Adrenal gland (tissue), 5 donors: Measurements from ENCODE around the gene CACNA1I.

Source experiments
- POLR2A ChIP-seq, 2 donors: fragments of 450-650 bp; IDR thresholded peaks; one replicate each; pipeline ENCODE4 v1.6.1; 2017; ENCODE audit warnings: antibody characterized with exemption in 2 of 2, mild to moderate bottlenecking in 2 of 2, moderate library complexity in 1 of 2
- TF ChIP-seq, protein P1 (sequence below), 6 experiments: fragments of 450-650 bp in 4 of 6; fragments of 200-600 bp in 2 of 6; sonication (generic) in 1 of 6; IDR thresholded peaks; 1 replicate in 5 of 6; 2 replicates in 1 of 6; pipeline versions ENCODE4 v1.5.1 to v1.8.0; 2016 to 2021; ENCODE audit warnings: antibody characterized with exemption in 6 of 6, mild to moderate bottlenecking in 2 of 6, moderate library complexity in 1 of 6
- donor health status: DM: no; HTN: no; CAD: no.

DNA sequence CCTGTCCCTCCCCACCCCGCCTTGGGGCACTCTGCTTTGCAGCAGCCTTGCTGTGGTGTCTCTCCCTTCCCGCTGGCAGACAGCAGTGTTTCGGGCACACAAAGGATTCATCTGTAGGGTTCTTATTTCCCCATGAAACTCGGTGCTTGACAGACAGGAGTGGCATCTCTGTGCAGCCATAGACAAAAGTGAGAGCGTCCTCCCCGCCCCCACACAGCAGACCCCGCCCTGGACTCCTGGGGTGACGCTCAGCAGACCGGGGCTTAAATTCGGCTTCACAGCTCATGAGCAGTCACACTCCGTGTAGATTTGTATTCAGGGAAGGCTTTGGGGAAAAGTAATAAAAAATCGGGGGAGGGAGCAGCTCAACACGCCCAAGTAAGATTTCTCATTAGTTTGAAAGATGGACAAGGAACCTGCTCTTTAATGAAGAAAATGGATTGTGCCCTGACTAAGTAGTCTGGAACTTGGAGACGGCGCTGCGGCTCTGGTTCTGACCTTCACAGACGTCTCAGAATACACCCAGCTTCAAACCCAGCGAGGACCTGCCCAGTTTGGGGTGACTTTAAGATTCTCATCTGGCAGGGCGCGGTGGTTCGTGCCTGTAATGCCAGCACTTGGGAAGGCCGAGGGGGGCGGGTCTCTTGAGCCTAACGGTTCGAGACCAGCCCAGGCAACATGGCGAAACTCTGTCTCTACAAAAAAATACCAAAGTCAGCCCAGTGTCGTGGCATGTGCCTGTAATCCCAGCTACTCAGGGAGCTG, 136.0 kb downstream of the CACNA1I start:
- TF ChIP-seq POLR2A (IDR thresholded peaks at IDR 0.05) = no peak
- TF ChIP-seq, protein P1, sequence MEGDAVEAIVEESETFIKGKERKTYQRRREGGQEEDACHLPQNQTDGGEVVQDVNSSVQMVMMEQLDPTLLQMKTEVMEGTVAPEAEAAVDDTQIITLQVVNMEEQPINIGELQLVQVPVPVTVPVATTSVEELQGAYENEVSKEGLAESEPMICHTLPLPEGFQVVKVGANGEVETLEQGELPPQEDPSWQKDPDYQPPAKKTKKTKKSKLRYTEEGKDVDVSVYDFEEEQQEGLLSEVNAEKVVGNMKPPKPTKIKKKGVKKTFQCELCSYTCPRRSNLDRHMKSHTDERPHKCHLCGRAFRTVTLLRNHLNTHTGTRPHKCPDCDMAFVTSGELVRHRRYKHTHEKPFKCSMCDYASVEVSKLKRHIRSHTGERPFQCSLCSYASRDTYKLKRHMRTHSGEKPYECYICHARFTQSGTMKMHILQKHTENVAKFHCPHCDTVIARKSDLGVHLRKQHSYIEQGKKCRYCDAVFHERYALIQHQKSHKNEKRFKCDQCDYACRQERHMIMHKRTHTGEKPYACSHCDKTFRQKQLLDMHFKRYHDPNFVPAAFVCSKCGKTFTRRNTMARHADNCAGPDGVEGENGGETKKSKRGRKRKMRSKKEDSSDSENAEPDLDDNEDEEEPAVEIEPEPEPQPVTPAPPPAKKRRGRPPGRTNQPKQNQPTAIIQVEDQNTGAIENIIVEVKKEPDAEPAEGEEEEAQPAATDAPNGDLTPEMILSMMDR (IDR thresholded peaks at IDR 0.05) = no peak
